H4 (cell line): ENCODE measurements around the gene SFR1. TPM values are rescaled to one million over a fixed set of nuclear protein-coding genes. Genes with fewer than 3 reads are reported as not detected.

Experiments used
- DNase-seq: peaks from one replicate; pipeline ENCODE4 v3.0.0-alpha.2; 2015; ENCODE audit warnings: low spot score
- total RNA-seq: library from RNA; depleted of rRNA; stranded (reverse); fragments of >200 nt; shearing (Covaris generic); gene quantifications from 2 replicates; pipeline ENCODE4 v1.2.3, GENCODE V29; 2014; rRNA removed

SFR1 gene
- total RNA-seq: 8.9 and 9.3 TPM in 2 replicates

GRCh38 chr10:104121485-104122224 is at the start of gene SFR1:
Gene SFR1, plus strand, starts transcription at chr10:104122171. Its CDS starts 13 bp downstream, at chr10:104122184.
- peak; percentile 97 for DNase-seq

DNA sequence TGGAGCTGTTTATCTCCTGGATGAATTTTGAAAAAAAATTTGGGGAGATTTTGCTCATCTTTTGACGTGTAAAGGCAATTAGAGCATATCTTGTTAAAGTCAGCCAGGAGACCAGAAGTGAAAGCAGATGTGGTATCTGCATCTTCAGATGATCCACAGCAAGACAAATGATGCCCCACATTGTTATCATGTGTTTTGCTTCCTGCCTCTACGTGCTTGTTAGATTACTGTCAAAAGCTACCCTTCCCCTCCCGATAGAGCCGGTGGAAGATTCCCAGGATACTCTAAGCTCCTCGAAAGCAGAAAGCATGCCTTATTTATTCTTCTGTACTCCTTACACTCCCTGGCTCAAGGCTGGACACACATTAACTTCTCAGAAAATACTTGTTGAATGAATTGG is 49.2 kb upstream of the SFR1 start:
- DNase-seq: no peak

- no peak for DNase-seq
These were observed 47.5 kb upstream of the SFR1 start for GRCh38 chr10:104074505-104074904.

DNA sequence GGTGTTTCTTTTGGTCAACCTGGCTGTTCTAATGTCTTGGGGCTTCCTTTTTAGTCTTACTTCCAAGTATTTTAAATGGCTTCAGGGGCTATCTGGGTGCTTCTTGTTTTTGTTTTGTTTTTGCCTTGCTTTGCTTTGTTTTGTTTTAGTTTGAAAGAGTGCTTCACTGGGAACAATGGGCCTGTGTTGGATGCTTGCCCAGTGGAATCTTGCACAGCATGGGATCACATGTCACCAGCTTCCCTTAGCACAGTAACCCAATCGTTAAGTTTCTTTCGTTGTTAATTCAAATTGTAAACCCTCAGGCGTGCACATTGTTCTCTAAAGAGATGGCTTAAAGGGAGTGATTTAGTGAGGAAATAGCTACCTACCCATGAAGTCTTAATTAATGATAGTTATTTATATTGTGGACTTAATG is 45.2 kb upstream of the SFR1 start:
- peak; percentile 66 for DNase-seq

DNA sequence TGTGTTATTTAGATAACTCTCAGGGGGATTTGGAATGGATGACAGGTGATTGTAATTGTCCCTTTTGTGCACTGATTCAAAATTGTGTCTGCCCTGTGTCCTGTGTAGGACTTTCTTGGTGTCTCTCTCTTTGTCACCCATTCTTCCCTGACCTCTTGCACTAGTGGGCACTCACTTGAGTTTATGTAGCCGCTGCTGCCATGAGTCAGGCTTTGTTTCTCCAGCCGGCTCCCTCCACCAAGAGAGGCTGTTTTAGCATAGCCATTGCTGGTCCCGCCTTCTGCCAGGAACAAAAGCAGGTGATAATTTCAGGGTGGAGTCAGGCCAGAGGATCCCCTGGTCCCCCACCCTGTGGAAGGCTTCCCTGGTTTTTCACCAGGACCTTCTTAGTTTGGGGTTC is 44.7 kb upstream of the SFR1 start:
- DNase-seq: no peak

GRCh38 chr10:104077663-104078151 is 44.3 kb upstream of the SFR1 start:
- DNase-seq: no peak

- peak; percentile 33 for DNase-seq
These were observed 41.2 kb upstream of the SFR1 start for GRCh38 chr10:104080762-104081161.

DNA sequence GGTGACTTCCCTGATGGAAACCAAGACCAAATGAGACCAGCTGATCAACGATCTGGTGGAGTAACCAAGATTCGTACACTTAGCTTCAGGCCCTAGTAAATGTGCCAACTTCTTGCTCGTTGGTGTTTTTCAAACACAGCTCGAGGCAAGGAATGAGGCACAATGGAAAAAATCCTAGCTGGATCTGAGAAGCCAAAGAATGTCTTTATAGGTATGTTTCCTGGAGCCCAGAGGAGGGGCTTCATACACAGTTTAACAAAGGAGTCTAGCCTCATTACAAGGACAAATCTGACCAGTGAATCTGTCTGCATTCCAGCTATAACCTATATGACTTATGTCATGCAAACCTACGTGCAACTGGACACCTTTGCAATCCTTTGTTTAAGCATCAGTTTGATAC is 40.0 kb upstream of the SFR1 start:
- DNase-seq: no peak

DNA sequence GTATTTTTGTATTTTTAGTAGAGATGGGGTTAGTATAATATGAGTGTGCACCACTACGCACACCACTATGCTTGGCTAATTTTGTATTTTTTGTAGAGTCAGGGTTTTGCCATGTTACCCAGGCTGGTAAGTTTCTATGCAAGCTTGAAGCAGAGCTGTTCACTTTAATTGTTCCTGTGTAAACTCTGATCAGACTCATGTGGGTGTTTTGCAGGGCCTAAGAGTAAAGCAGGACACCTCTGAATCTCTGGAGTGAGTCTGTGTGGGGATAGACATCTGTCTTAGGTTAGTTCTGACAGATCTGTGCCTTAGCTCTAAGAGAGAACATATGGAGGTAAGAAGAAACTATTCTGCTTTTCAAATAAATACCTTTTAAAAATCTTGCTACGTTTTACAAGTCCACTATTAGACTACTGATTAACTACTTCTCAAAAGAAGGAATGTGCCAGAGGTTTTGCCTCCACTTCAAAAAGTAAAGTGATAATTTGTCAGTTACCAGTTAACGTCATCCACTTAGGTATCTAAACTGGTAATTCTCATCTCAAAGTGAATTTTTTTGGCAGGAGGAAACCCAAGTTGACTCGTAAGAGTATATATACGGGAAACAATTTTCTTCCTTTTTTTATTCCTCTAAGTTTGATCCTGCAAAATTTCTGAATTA is 37.4 kb upstream of the SFR1 start:
- no peak for DNase-seq

DNA sequence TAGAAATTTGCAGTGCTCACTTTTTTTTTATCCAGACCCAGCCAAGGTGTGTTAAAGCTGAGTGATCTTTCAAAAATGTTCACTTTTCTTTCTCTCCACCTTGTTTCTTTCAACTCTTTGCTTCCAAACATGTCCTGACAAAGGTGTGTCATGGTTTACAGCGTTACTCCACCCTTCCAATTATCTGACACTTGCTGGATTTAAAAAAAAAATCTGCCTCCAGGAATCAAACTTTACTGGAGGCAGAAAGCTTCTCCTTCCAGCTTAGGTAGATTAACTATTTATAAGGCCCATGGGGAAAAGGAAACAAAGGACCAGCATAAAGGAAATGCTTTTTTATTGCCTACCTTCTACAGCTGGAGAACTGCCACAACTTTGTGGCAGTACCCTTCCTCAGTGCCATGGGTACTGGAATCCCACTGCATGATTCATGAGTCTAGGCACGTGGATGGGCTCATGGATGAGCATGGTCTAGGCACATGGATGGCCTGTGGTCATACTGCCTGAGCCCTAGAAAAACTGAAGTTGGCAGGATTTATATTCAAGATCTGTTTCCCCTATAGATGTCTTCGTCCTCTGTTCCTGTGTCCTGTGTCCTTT is 36.1 kb upstream of the SFR1 start, which contains the start of gene COL17A1:
Gene COL17A1 (minus strand): TSS at position 80 of the 600 bp plus-strand sequence. CDS start 5,207 bp downstream, outside the sequence.
- no peak for DNase-seq

DNA sequence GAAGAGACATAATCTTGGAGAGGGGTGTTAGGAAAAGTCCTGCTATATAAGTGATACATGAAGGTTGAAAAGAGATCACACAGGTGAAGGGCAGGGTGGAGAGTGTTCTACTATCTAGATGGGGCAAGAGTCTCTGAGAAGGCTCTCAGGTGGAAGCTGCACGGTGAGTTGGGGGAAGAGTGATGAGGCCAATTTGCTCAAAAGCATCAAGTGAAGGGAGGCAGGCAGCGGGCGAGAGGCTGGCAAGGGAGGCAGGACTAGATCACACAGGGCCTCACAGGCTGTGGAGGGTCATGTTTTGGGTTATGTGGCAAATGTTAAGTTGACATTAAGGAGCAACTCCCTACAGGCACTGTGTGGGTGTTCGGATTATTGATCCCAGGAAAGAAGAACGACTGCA is 33.7 kb upstream of the SFR1 start:
- no peak for DNase-seq

DNA sequence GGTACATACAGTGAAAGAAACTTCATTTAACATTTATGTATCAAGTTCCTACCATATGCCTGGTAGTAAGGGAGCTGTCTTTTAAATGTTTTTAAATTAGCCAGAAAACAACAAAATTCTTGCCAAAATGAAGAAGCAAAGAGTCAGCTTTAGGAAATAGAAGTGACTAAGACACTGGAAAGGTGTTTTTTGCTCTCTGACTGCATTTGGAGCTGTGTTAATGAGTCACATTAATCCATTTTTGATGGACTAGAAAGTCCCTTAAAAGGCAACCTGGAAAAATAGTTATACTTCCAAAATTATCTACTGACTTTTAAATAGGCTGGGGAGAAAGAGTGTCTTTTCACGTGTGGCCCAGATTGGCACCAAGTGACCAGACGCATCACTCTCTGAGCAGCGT is 32.4 kb upstream of the SFR1 start:
- DNase-seq: no peak

- DNase-seq: no peak
These were observed 31.4 kb upstream of the SFR1 start for GRCh38 chr10:104090611-104091010.

GRCh38 chr10:104092749-104093148 is 29.2 kb upstream of the SFR1 start:
- no peak for DNase-seq

- DNase-seq: no peak
These were observed 25.3 kb upstream of the SFR1 start for GRCh38 chr10:104096692-104097091.

GRCh38 chr10:104098358-104098925 is 23.5 kb upstream of the SFR1 start:
- DNase-seq: no peak

DNA sequence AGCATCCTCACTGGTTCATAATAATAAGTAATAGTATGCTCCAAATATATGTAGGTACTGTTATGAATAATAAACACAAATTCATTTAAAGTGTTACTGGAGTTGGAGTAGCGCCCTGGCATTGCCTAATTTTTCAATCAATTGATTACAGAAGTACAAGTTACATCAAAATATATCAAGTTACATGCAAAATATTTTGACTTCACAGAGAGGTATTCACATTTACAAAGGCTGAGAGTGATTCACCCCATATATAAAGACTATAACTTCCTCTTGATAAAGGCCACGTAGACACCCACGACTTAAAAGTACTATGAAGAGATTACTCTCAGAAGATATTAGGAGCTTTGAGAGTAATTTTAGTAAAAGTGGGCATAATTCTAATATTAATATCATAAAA is 22.7 kb upstream of the SFR1 start:
- DNase-seq: no peak

GRCh38 chr10:104099941-104100340 is 22.0 kb upstream of the SFR1 start:
- no peak for DNase-seq

- no peak for DNase-seq
These were observed 21.2 kb upstream of the SFR1 start for GRCh38 chr10:104100795-104101194.

- DNase-seq: no peak
These were observed 20.1 kb upstream of the SFR1 start for GRCh38 chr10:104101902-104102301.

GRCh38 chr10:104103956-104104355 is 18.0 kb upstream of the SFR1 start:
- DNase-seq: no peak

DNA sequence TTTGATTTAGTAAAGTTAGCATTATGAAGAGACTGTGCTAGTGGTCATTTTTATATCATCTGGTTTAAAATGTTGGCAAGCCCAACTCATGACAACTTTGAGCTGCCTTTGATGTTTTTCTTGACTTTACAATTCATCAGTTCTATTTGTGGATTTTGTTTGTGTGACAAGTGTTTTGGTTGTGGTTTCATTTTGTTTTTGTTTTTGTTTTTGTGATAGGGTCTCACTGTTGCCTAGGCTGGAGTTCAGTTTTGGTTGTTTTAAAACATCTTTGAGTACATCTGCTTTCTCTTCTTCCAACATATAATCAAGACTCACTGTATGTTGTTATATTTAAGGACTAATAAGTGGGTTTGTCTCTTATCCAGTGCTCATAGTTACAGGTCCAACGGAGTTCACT is 17.6 kb upstream of the SFR1 start:
- no peak for DNase-seq
